AG10803 (cell line): Measurements from ENCODE around the gene MGAT5.

Experiments
- DNase-seq: peaks from one replicate; pipeline ENCODE4 v3.0.0; 2010; ENCODE audit warnings: low read depth
- H3K4me3 ChIP-seq: 2 replicates; pipeline ENCODE4 v1.5.1; 2011; ENCODE audit warnings: mild to moderate bottlenecking, low read length, control low read depth
- TF ChIP-seq, protein P1 (sequence below): conservative IDR thresholded peaks from 2 replicates; pipeline ENCODE4 v1.5.1; 2011; ENCODE audit warnings: mild to moderate bottlenecking, low read length, control low read depth, inconsistent platforms

MGAT5 gene

GRCh38 chr2:134463699-134464022, 209.8 kb downstream of the MGAT5 start:
- no peak overlapping the region for H3K4me3 ChIP-seq
- DNase-seq = no peak
- TF ChIP-seq, protein P1, sequence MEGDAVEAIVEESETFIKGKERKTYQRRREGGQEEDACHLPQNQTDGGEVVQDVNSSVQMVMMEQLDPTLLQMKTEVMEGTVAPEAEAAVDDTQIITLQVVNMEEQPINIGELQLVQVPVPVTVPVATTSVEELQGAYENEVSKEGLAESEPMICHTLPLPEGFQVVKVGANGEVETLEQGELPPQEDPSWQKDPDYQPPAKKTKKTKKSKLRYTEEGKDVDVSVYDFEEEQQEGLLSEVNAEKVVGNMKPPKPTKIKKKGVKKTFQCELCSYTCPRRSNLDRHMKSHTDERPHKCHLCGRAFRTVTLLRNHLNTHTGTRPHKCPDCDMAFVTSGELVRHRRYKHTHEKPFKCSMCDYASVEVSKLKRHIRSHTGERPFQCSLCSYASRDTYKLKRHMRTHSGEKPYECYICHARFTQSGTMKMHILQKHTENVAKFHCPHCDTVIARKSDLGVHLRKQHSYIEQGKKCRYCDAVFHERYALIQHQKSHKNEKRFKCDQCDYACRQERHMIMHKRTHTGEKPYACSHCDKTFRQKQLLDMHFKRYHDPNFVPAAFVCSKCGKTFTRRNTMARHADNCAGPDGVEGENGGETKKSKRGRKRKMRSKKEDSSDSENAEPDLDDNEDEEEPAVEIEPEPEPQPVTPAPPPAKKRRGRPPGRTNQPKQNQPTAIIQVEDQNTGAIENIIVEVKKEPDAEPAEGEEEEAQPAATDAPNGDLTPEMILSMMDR = no peak

GRCh38 chr2:134465228-134466105, 211.6 kb downstream of the MGAT5 start:
- TF ChIP-seq, protein P1 = no peak
- H3K4me3 ChIP-seq = no peak overlapping the region
- DNase-seq = no peak

- TF ChIP-seq, protein P1 = no peak
- DNase-seq = no peak
- H3K4me3 ChIP-seq = no peak overlapping the region
Measured at GRCh38 chr2:134466141-134466540, 212.3 kb downstream of the MGAT5 start.

- TF ChIP-seq, protein P1 = no peak
- no peak for DNase-seq
- no peak overlapping the region for H3K4me3 ChIP-seq
Measured at GRCh38 chr2:134468164-134468563, 214.3 kb downstream of the MGAT5 start.

DNA sequence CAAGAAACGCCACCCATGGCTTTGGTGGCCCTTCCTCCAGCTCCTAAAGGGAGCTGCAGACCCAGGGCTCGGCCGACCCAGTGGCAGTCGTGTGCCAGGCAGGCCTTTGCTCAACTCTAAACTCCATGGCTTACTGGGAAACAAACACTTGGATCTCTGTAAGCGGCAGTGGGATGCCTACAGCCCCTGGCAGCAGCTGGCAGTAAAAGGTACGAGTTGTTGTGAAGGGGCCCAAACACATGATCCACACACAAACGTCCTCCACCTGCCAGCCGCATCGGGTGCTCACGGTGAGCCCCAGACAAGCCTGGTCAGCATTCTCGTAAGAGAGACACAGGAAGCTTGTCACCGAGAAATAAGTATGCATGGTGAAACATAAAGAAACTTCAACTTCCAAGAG, 214.9 kb downstream of the MGAT5 start:
- H3K4me3 ChIP-seq = no peak overlapping the region
- no peak for DNase-seq
- TF ChIP-seq, protein P1 = no peak

DNA sequence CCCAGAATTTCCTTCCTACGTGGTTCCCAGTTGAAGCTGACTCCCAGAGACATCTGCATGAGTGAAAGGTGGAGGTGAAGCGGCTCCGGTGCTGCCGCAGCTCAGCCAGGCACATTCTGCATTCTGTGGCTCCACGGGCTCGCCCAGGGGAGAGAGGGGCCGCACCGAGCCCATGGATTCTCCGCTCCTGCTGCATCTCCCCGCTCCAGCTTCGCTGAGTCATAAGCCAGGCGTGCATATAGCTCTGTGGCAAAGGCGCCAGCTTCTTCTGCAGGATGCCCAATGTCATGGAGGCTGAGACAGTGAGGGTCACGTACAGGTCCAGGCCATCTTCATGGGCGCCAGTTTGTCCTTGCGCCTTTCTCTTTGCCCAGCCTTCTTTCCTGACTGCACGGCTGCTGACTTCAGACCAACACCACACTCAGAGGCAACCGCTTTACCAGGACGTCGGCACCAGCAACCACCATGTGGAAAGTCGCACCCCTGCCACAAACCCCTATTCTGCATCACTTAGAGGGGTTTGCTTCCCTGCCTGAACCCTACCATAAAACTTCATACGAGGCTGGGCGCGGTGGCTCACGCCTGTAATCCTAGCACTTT, 215.7 kb downstream of the MGAT5 start:
- DNase-seq = no peak
- TF ChIP-seq, protein P1 = no peak
- H3K4me3 ChIP-seq = no peak overlapping the region
